Measurements from ENCODE around the gene EXOC6B. TPM values are rescaled to one million over a fixed set of nuclear protein-coding genes. Genes with fewer than 3 reads are reported as not detected.

The EXOC6B gene
- total and polyA plus RNA-seq, 2 experiments from 2014 or later, result 8.9 to 18.3 TPM

DNA sequence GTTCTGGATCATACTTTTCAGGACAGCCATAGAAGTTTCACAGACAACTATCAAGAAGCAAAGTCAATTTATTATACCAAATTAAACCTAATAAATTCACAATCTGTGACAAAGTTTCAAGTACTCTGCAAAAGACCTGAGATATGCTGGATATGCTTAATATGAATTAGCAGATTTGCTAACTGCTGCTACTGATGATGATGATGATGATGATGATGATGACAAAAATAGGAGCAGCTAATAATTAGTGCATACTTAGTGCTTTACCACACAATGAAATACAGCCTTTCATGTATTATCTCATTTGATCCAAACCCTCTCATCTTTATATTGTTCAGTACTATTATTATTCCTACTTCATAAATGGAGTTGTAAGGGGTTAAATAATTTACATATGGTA is 462.4 kb downstream of the EXOC6B start:
- in situ Hi-C loops (cut with MboI), result no loop called here
- no peak overlapping the region for H3K27ac ChIP-seq
- TF ChIP-seq EZH2phosphoT487 (IDR thresholded peaks at IDR 0.05; ENCODE audit: insufficient read depth, low read depth) (no peak), EZH2 (IDR thresholded peaks at IDR 0.05; ENCODE audit: insufficient read depth, poor library complexity, severe bottlenecking) (no peak)
- no peaks in the 10 kb centered on the region for H3K36me3 ChIP-seq (ENCODE audit: low read depth)
- no peaks in the 10 kb centered on the region for H4K20me1 ChIP-seq (ENCODE audit: insufficient read depth)
- H3K9me2 ChIP-seq (ENCODE audit: insufficient read depth), result no peaks in the 10 kb centered on the region
- no peaks in the 10 kb centered on the region for H3K27me3 ChIP-seq (replicated peaks; ENCODE audit: insufficient read depth)
- H3K9ac ChIP-seq, result no peak overlapping the region
- no peak overlapping the region for H3K4me3 ChIP-seq
- DNase-seq, result no peak
- no peak overlapping the region for H2AFZ ChIP-seq
- H3K79me2 ChIP-seq (ENCODE audit: insufficient read depth), result no peaks in the 10 kb centered on the region
- H3F3A ChIP-seq (ENCODE audit: insufficient read depth), result peaks cover 8% of the 10 kb centered on the region; the same call in 1 of the 2 replicates
- no peak overlapping the region for H3K4me2 ChIP-seq (ENCODE audit: unreplicated experiment)
- no peaks in the 10 kb centered on the region for H3K9me3 ChIP-seq (ENCODE audit: low read depth)
- H3K4me1 ChIP-seq (ENCODE audit: insufficient read depth), result no peaks in the 10 kb centered on the region

- H3K36me3 ChIP-seq (ENCODE audit: low read depth), result no peaks in the 10 kb centered on the region
- H3K4me3 ChIP-seq, result no peak overlapping the region
- H3K27me3 ChIP-seq (replicated peaks; ENCODE audit: insufficient read depth), result no peaks in the 10 kb centered on the region
- no peaks in the 10 kb centered on the region for H3K79me2 ChIP-seq (ENCODE audit: insufficient read depth)
- no peaks in the 10 kb centered on the region for H3K4me1 ChIP-seq (ENCODE audit: insufficient read depth)
- H3K9me3 ChIP-seq (ENCODE audit: low read depth), result no peaks in the 10 kb centered on the region
- H3K9me2 ChIP-seq (ENCODE audit: insufficient read depth), result no peaks in the 10 kb centered on the region
- H2AFZ ChIP-seq, result no peak overlapping the region
- no peaks in the 10 kb centered on the region for H4K20me1 ChIP-seq (ENCODE audit: insufficient read depth)
- in situ Hi-C loops (cut with MboI), result no loop called here
- no peak for DNase-seq
- no peak overlapping the region for H3K27ac ChIP-seq
- no peak overlapping the region for H3K4me2 ChIP-seq (ENCODE audit: unreplicated experiment)
- TF ChIP-seq EZH2phosphoT487 (IDR thresholded peaks at IDR 0.05; ENCODE audit: insufficient read depth, low read depth), result no peak
- TF ChIP-seq EZH2 (IDR thresholded peaks at IDR 0.05; ENCODE audit: insufficient read depth, poor library complexity, severe bottlenecking), result no peak
- peaks cover 8% of the 10 kb centered on the region; the same call in 1 of the 2 replicates for H3F3A ChIP-seq (ENCODE audit: insufficient read depth)
- no peak overlapping the region for H3K9ac ChIP-seq
Observed at GRCh38 chr2:72362733-72363132, 463.1 kb downstream of the EXOC6B start.

DNA sequence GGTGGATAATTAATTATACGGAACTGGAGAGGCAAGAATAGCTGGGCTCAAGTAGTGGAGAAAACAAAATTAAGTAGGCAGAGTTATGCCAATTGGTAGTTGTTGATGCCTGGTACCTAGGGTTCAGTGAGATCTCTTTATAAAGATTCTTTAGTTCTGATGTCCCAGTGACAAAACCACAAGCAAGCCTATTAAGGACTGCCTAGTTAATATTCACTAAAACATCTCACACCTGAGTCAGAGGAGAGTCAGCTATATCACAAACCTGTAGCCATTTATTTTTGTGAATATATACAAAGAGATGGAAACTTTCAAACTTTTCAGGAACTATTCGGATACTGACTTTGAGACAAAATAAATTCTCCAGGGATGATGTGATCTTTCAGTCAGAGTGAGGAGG is 464.3 kb downstream of the EXOC6B start:
- in situ Hi-C loops (cut with MboI), result no loop called here
- Histone ChIP-seq H3K9ac (no peak overlapping the region), H3K4me1 (ENCODE audit: insufficient read depth) (no peaks in the 10 kb centered on the region), H3K27me3 (replicated peaks; ENCODE audit: insufficient read depth) (no peaks in the 10 kb centered on the region), H3K9me2 (ENCODE audit: insufficient read depth) (no peaks in the 10 kb centered on the region), H3K4me2 (ENCODE audit: unreplicated experiment) (no peak overlapping the region), H3F3A (ENCODE audit: insufficient read depth) (no peaks in the 10 kb centered on the region), H3K4me3 (no peak overlapping the region), H3K27ac (no peak overlapping the region), H4K20me1 (ENCODE audit: insufficient read depth) (no peaks in the 10 kb centered on the region), H3K9me3 (ENCODE audit: low read depth) (no peaks in the 10 kb centered on the region), H3K79me2 (ENCODE audit: insufficient read depth) (no peaks in the 10 kb centered on the region), H2AFZ (no peak overlapping the region), H3K36me3 (ENCODE audit: low read depth) (no peaks in the 10 kb centered on the region)
- no peak for DNase-seq
- WGBS, 2 experiments (ENCODE audit: low coverage in 1 of 2, low lambda C conversion rate in 2 of 2, missing lambda C conversion rate in 2 of 2), result 97 to 100% methylated on average over 2 of the region's 2 CpGs
- no peak for TF ChIP-seq EZH2phosphoT487 (IDR thresholded peaks at IDR 0.05; ENCODE audit: insufficient read depth, low read depth)
- TF ChIP-seq EZH2 (IDR thresholded peaks at IDR 0.05; ENCODE audit: insufficient read depth, poor library complexity, severe bottlenecking), result no peak

GRCh38 chr2:72361042-72361441 is 464.8 kb downstream of the EXOC6B start:
- no peaks in the 10 kb centered on the region for H3K9me2 ChIP-seq (ENCODE audit: insufficient read depth)
- 96 to 100% methylated on average over 1 of the region's 1 CpG for WGBS, 2 experiments (ENCODE audit: low coverage in 1 of 2, low lambda C conversion rate in 2 of 2, missing lambda C conversion rate in 2 of 2)
- H3K4me1 ChIP-seq (ENCODE audit: insufficient read depth), result no peaks in the 10 kb centered on the region
- no peaks in the 10 kb centered on the region for H3K9me3 ChIP-seq (ENCODE audit: low read depth)
- no peaks in the 10 kb centered on the region for H4K20me1 ChIP-seq (ENCODE audit: insufficient read depth)
- no peaks in the 10 kb centered on the region for H3K27me3 ChIP-seq (replicated peaks; ENCODE audit: insufficient read depth)
- H3K9ac ChIP-seq, result no peak overlapping the region
- no peak overlapping the region for H3K27ac ChIP-seq
- H3K4me2 ChIP-seq (ENCODE audit: unreplicated experiment), result no peak overlapping the region
- no peaks in the 10 kb centered on the region for H3K79me2 ChIP-seq (ENCODE audit: insufficient read depth)
- TF ChIP-seq EZH2phosphoT487 (IDR thresholded peaks at IDR 0.05; ENCODE audit: insufficient read depth, low read depth) (no peak), EZH2 (IDR thresholded peaks at IDR 0.05; ENCODE audit: insufficient read depth, poor library complexity, severe bottlenecking) (no peak)
- H3K4me3 ChIP-seq, result no peak overlapping the region
- in situ Hi-C loops (cut with MboI), result no loop called here
- H3F3A ChIP-seq (ENCODE audit: insufficient read depth), result no peaks in the 10 kb centered on the region
- DNase-seq, result no peak
- H3K36me3 ChIP-seq (ENCODE audit: low read depth), result no peaks in the 10 kb centered on the region
- no peak overlapping the region for H2AFZ ChIP-seq

- Histone ChIP-seq H3K4me3 (no peak overlapping the region), H3K4me2 (ENCODE audit: unreplicated experiment) (no peak overlapping the region), H3K36me3 (ENCODE audit: low read depth) (no peaks in the 10 kb centered on the region), H3K9me2 (ENCODE audit: insufficient read depth) (peaks cover 5% of the 10 kb centered on the region; the same call in 1 of the 2 replicates), H3K9me3 (ENCODE audit: low read depth) (no peaks in the 10 kb centered on the region), H3K27ac (no peak overlapping the region), H3K4me1 (ENCODE audit: insufficient read depth) (no peaks in the 10 kb centered on the region), H2AFZ (no peak overlapping the region), H3K27me3 (replicated peaks; ENCODE audit: insufficient read depth) (no peaks in the 10 kb centered on the region), H3K79me2 (ENCODE audit: insufficient read depth) (no peaks in the 10 kb centered on the region), H3F3A (ENCODE audit: insufficient read depth) (no peaks in the 10 kb centered on the region), H4K20me1 (ENCODE audit: insufficient read depth) (no peaks in the 10 kb centered on the region), H3K9ac (no peak overlapping the region)
- WGBS, 2 experiments (ENCODE audit: low coverage in 1 of 2, low lambda C conversion rate in 2 of 2, missing lambda C conversion rate in 2 of 2), result 83 to 85% methylated on average over 2 of the region's 2 CpGs
- TF ChIP-seq EZH2phosphoT487 (IDR thresholded peaks at IDR 0.05; ENCODE audit: insufficient read depth, low read depth), result no peak
- no peak for TF ChIP-seq EZH2 (IDR thresholded peaks at IDR 0.05; ENCODE audit: insufficient read depth, poor library complexity, severe bottlenecking)
- no peak for DNase-seq
- in situ Hi-C loops (cut with MboI), result no loop called here
Observed at GRCh38 chr2:72350852-72351251, 475.0 kb downstream of the EXOC6B start.
